K562 (cell line): Measurements from ENCODE around the gene EVC. TPM values are rescaled to one million over a fixed set of nuclear protein-coding genes. Genes with fewer than 3 reads are reported as not detected.

ENCODE experiments used
- ATAC-seq: fragments of 200-7000 bp; cut with Tn5 transposase; 3 replicates; pipeline ENCODE4 v1.9.1; 2020; ENCODE audit warnings: moderate library complexity
- BruUV-seq: library from RNA; stranded (reverse); fragments of 400-500 nt; replicated peaks from 2 replicates; lab custom pipeline; 2021; lab: Mats Ljungman, UMichigan
- CTCF ChIA-PET: fragments of 300-600 bp; formaldehyde crosslinking; extraction: SDS; loops from one replicate; lab custom pipeline; 2021; ENCODE audit warnings: low intra/inter-chr PET ratio; lab: Yijun Ruan, JAX
- POLR2A ChIA-PET: fragments of 300-600, 350-650 bp; sonication (Branson Sonifier 250); formaldehyde crosslinking; extraction: SDS; loops from one replicate; lab custom pipeline; 2021; ENCODE audit warnings: antibody characterized with exemption, inconsistent platforms; lab: Yijun Ruan, JAX
- DNase-seq, 4 experiments: peaks; one replicate each; pipeline versions ENCODE4 v3.0.0 to v3.0.0-alpha.2; 2011 to 2018; ENCODE audit warnings: low spot score in 3 of 4, mixed read lengths in 3 of 4; ENCODE audit errors: extremely low read depth in 1 of 4
- FAIRE-seq: peaks from 2 replicates; lab custom pipeline; 2011; peaks lifted over from hg19 to GRCh38; lab: Jason Lieb, UNC
- H2AFZ ChIP-seq: 2 replicates; pipeline ENCODE4 v1.6.0; 2011; ENCODE audit warnings: low read depth, low read length, control low read depth, inconsistent platforms
- H3K27ac ChIP-seq: fragments of 200-600 bp; 3 replicates; pipeline ENCODE4 v1.8.0; 2011; ENCODE audit warnings: low read depth, mild to moderate bottlenecking, control low read depth, inconsistent platforms, low read length, moderate library complexity, mixed read lengths; ENCODE audit errors: extremely low read depth
- H3K27me3 ChIP-seq, 2 experiments: fragments of 300-600 bp in 1 of 2; 2 replicates in 1 of 2; 3 replicates in 1 of 2; pipeline versions ENCODE4 v1.6.0 to v1.8.0; 2011; ENCODE audit warnings: inconsistent platforms in 2 of 2, low read length in 2 of 2, mild to moderate bottlenecking in 1 of 2, mixed read lengths in 1 of 2, moderate library complexity in 1 of 2; ENCODE audit not compliant: control insufficient read depth in 2 of 2, insufficient read depth in 2 of 2
- H3K36me3 ChIP-seq: fragments of 300-600 bp; 3 replicates; pipeline ENCODE4 v1.8.0; 2011; ENCODE audit warnings: mild to moderate bottlenecking, low read length, inconsistent platforms; ENCODE audit not compliant: control insufficient read depth, insufficient read depth
- H3K4me1 ChIP-seq, 2 experiments: fragments of 200-600 bp in 1 of 2; replicated peaks in 1 of 2; 2 replicates in 1 of 2; 3 replicates in 1 of 2; pipeline versions ENCODE4 v1.5.1 to v1.8.0; 2011; ENCODE audit warnings: inconsistent platforms in 2 of 2, low read length in 2 of 2, mild to moderate bottlenecking in 1 of 2, mixed read lengths in 1 of 2, moderate library complexity in 1 of 2; ENCODE audit not compliant: control insufficient read depth in 2 of 2, insufficient read depth in 2 of 2
- H3K4me2 ChIP-seq: 2 replicates; pipeline ENCODE4 v1.6.1; 2011; ENCODE audit warnings: low read length, control low read depth, inconsistent platforms, mixed read lengths; ENCODE audit not compliant: insufficient read depth
- H3K4me3 ChIP-seq: fragments of 200-600 bp; sonication (generic), shearing (Covaris generic); 2 replicates; pipeline ENCODE4 v1.5.1; 2016; ENCODE audit warnings: control low read depth, inconsistent platforms
- H3K79me2 ChIP-seq: fragments of 200-600 bp; 3 replicates; pipeline ENCODE4 v1.8.0; 2011; ENCODE audit warnings: low read length, inconsistent platforms; ENCODE audit not compliant: control insufficient read depth, insufficient read depth
- H3K9ac ChIP-seq, 2 experiments: 2 replicates each; pipeline versions ENCODE4 v1.6.0 to v1.6.1; 2011; ENCODE audit warnings: low read depth in 2 of 2, low read length in 2 of 2, control low read depth in 1 of 2, inconsistent platforms in 1 of 2, mild to moderate bottlenecking in 1 of 2, mixed read lengths in 1 of 2; ENCODE audit not compliant: insufficient read depth in 1 of 2
- H3K9me1 ChIP-seq: one replicate; pipeline ENCODE4 v1.6.0; 2011; ENCODE audit warnings: inconsistent platforms, mild to moderate bottlenecking, low read length, moderate library complexity; ENCODE audit not compliant: control insufficient read depth, insufficient read depth
- H3K9me3 ChIP-seq: replicated peaks from 2 replicates; pipeline ENCODE4 v1.5.1; 2011; ENCODE audit warnings: low read depth, low read length, inconsistent platforms; ENCODE audit not compliant: control insufficient read depth, insufficient read depth
- H4K20me1 ChIP-seq: replicated peaks from 2 replicates; pipeline ENCODE4 v1.6.1; 2011; ENCODE audit warnings: low read length, inconsistent platforms, mixed read lengths; ENCODE audit not compliant: control insufficient read depth, insufficient read depth
- BCOR ChIP-seq: fragments of 450-650 bp; IDR thresholded peaks from 2 replicates; pipeline ENCODE4 v1.6.1; 2016
- BMI1 ChIP-seq: fragments of 150-350 bp; IDR thresholded peaks from 2 replicates; pipeline ENCODE4 v1.6.1; 2014; ENCODE audit warnings: low read length
- BRD9 ChIP-seq: fragments of 450-650 bp; IDR thresholded peaks from 2 replicates; pipeline ENCODE4 v1.6.1; 2018; ENCODE audit warnings: low read depth; ENCODE audit not compliant: partially characterized antibody
- HLTF ChIP-seq: fragments of 450-650 bp; IDR thresholded peaks from 2 replicates; pipeline ENCODE4 v1.6.1; 2016
- MAFK ChIP-seq: IDR thresholded peaks from 2 replicates; pipeline ENCODE4 v1.6.1; 2011; ENCODE audit warnings: low read length, improper control_type of control experiment
- POLR2AphosphoS2 ChIP-seq: IDR thresholded peaks from 2 replicates; pipeline ENCODE4 v1.6.1; 2012; ENCODE audit warnings: low read length, improper control_type of control experiment
- SUPT5H ChIP-seq: fragments of 450-650 bp; IDR thresholded peaks from 2 replicates; pipeline ENCODE4 v1.6.1; 2016
- ZC3H8 ChIP-seq: fragments of 450-650 bp; IDR thresholded peaks from 2 replicates; pipeline ENCODE4 v1.6.1; 2017
- ZNF212 ChIP-seq: fragments of 450-650 bp; formaldehyde crosslinking; IDR thresholded peaks from 2 replicates; pipeline ENCODE4 v1.4.0; 2020; ENCODE audit warnings: mild to moderate bottlenecking
- ZNF3 ChIP-seq: fragments of 250-450 bp; sonication (Bioruptor Pico); IDR thresholded peaks from 2 replicates; pipeline ENCODE4 v1.5.0; 2021; ENCODE audit warnings: mild to moderate bottlenecking, moderate library complexity
- WGBS: fragments of 100-300 bp; shearing (Covaris generic); methylation state at CpG from one replicate; pipeline ENCODE4 v1.1.6; 2016; ENCODE audit warnings: low coverage, mixed read lengths; ENCODE audit not compliant: insufficient coverage; ENCODE audit errors: missing lambda C conversion rate; 5-methylcytosine and 5-hydroxymethylcytosine counted together
- in situ Hi-C: fragments of 300-500 bp; cut with MboI; formaldehyde crosslinking; loops from 4 replicates; pipeline ENCODE4 v1.15.0; 2018; ENCODE audit warnings: inconsistent platforms, mixed read lengths
- intact Hi-C: fragments of 100-400 bp; cut with micrococcal nuclease; formaldehyde crosslinking; loops from 2 replicates; pipeline ENCODE4 v1.14.2; 2022
- polyA plus RNA-seq, 8 experiments: library from polyadenylated mRNA; depleted of rRNA in 4 of 8; stranded (reverse) in 5 of 8; unstranded in 3 of 8; fragments of >200 nt; fragmentation: Nextera tagmentation in 2 of 8; fragmentation: Illumina TruSeq in 1 of 8; extraction: Ambion mirVana in 2 of 8; extraction: Trizol in 1 of 8; gene quantifications; 2 replicates each; pipeline versions ENCODE4 v1.2.1 to v1.2.3, GENCODE V29; 2011 to 2014; ENCODE audit warnings: inconsistent platforms in 1 of 8, missing spikeins in 1 of 8
- total RNA-seq, 7 experiments: library from RNA; depleted of rRNA in 6 of 7; stranded (reverse); fragments of >200 nt in 6 of 7; fragmentation: Illumina TruSeq in 2 of 7; extraction: Trizol in 2 of 7; gene quantifications; 2 replicates each; pipeline versions ENCODE4 v1.2.1 to v1.2.3, GENCODE V29; 2011 to 2021; ENCODE audit warnings: low replicate concordance in 1 of 7
- TF ChIP-seq, protein P1 (sequence below), 2 experiments: fragments of 450-650 bp in 1 of 2; IDR thresholded peaks; 2 replicates each; pipeline ENCODE4 v1.6.1; 2011 to 2017; ENCODE audit warnings: low read depth in 2 of 2, antibody characterized with exemption in 1 of 2, borderline replicate concordance in 1 of 2, low read length in 1 of 2, mild to moderate bottlenecking in 1 of 2, mixed read lengths in 1 of 2; ENCODE audit not compliant: control insufficient read depth in 1 of 2
- TF ChIP-seq, protein P2 (sequence below): fragments of 450-650 bp; formaldehyde crosslinking; IDR thresholded peaks from 2 replicates; pipeline ENCODE4 v1.4.0; 2020; ENCODE audit warnings: mild to moderate bottlenecking, moderate library complexity
- TF ChIP-seq, protein P3 (sequence below): sonication (generic); formaldehyde crosslinking; IDR thresholded peaks from 2 replicates; pipeline ENCODE4 v1.8.0; 2022; ENCODE audit warnings: mild to moderate bottlenecking, missing genetic modification reagents
- TF ChIP-seq, protein P4 (sequence below): fragments of 450-650 bp; formaldehyde crosslinking; IDR thresholded peaks from 2 replicates; pipeline ENCODE4 v1.4.0; 2022; ENCODE audit warnings: mild to moderate bottlenecking, moderate library complexity

The EVC gene
- total and polyA plus RNA-seq, 9 of the 15 experiments (the other 6 are each of a cell fraction or from before 2014, with no cell fraction given): 0.03 to 3.2 (median 1.1) TPM

DNA sequence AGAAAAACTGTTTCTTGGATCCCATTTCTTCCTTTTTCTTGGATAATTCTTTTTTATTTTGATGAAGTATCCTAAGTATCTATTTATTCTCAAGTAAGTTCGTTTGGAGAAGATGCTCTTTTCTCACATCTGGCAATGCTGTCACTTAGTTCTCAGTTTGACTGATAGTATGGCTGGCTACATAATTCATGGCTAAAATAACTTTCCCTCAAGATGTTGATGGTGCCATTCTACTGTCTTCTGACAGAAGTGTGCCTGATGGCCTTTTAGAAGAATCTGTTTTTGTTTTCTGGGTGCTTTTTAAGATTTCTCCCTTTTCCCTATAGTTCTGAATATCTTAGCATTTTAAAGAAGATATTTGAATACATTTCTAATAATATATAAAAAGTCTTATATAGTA is 44.3 kb upstream of the EVC start:
- H3K4me2 ChIP-seq: no peak overlapping the region
- no peaks in the 10 kb centered on the region for H4K20me1 ChIP-seq
- ATAC-seq: no peak
- intact Hi-C loops: no loop called here
- peak; percentile 6 for FAIRE-seq
- no peak overlapping the region for H3K9ac ChIP-seq
- WGBS: 0% methylated on average over 1 of the region's 1 CpG
- H3K27me3 ChIP-seq: no peaks in the 10 kb centered on the region
- no peak for DNase-seq
- 0 out of 2 replicates have a peak, but pooled peaks cover 2% of the 10 kb centered on the region for H3K9me3 ChIP-seq
- TF ChIP-seq, protein P1, sequence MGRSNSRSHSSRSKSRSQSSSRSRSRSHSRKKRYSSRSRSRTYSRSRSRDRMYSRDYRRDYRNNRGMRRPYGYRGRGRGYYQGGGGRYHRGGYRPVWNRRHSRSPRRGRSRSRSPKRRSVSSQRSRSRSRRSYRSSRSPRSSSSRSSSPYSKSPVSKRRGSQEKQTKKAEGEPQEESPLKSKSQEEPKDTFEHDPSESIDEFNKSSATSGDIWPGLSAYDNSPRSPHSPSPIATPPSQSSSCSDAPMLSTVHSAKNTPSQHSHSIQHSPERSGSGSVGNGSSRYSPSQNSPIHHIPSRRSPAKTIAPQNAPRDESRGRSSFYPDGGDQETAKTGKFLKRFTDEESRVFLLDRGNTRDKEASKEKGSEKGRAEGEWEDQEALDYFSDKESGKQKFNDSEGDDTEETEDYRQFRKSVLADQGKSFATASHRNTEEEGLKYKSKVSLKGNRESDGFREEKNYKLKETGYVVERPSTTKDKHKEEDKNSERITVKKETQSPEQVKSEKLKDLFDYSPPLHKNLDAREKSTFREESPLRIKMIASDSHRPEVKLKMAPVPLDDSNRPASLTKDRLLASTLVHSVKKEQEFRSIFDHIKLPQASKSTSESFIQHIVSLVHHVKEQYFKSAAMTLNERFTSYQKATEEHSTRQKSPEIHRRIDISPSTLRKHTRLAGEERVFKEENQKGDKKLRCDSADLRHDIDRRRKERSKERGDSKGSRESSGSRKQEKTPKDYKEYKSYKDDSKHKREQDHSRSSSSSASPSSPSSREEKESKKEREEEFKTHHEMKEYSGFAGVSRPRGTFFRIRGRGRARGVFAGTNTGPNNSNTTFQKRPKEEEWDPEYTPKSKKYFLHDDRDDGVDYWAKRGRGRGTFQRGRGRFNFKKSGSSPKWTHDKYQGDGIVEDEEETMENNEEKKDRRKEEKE (IDR thresholded peaks at IDR 0.05; ENCODE audit: borderline replicate concordance in 1 of 2, control insufficient read depth in 1 of 2, low read depth in 2 of 2, low read length in 1 of 2): no peak
- TF ChIP-seq ZNF212 (CRISPR knock-in tag) (no peak), SUPT5H (no peak), MAFK (no peak), POLR2AphosphoS2 (no peak), ZC3H8 (no peak), BMI1 (no peak), BRD9 (no peak), HLTF (no peak), ZNF3 (CRISPR knock-in tag) (no peak), BCOR (no peak)
- TF ChIP-seq, protein P2, sequence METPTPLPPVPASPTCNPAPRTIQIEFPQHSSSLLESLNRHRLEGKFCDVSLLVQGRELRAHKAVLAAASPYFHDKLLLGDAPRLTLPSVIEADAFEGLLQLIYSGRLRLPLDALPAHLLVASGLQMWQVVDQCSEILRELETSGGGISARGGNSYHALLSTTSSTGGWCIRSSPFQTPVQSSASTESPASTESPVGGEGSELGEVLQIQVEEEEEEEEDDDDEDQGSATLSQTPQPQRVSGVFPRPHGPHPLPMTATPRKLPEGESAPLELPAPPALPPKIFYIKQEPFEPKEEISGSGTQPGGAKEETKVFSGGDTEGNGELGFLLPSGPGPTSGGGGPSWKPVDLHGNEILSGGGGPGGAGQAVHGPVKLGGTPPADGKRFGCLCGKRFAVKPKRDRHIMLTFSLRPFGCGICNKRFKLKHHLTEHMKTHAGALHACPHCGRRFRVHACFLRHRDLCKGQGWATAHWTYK (CRISPR knock-in tag): no peak
- TF ChIP-seq, protein P3, sequence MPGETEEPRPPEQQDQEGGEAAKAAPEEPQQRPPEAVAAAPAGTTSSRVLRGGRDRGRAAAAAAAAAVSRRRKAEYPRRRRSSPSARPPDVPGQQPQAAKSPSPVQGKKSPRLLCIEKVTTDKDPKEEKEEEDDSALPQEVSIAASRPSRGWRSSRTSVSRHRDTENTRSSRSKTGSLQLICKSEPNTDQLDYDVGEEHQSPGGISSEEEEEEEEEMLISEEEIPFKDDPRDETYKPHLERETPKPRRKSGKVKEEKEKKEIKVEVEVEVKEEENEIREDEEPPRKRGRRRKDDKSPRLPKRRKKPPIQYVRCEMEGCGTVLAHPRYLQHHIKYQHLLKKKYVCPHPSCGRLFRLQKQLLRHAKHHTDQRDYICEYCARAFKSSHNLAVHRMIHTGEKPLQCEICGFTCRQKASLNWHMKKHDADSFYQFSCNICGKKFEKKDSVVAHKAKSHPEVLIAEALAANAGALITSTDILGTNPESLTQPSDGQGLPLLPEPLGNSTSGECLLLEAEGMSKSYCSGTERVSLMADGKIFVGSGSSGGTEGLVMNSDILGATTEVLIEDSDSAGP (CRISPR knock-in tag): no peak
- TF ChIP-seq, protein P4, sequence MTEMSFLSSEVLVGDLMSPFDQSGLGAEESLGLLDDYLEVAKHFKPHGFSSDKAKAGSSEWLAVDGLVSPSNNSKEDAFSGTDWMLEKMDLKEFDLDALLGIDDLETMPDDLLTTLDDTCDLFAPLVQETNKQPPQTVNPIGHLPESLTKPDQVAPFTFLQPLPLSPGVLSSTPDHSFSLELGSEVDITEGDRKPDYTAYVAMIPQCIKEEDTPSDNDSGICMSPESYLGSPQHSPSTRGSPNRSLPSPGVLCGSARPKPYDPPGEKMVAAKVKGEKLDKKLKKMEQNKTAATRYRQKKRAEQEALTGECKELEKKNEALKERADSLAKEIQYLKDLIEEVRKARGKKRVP (CRISPR knock-in tag): no peak
- H3K27ac ChIP-seq: no peak overlapping the region
- no peaks in the 10 kb centered on the region for H3K79me2 ChIP-seq
- ChIA-PET CTCF (no interaction called here), POLR2A (interaction anchor here (0.9 to 1.0 kb wide), 2 partner anchors 16 to 743 kb away, joined by 3 to 4 read pairs; no protein-coding TSS in a partner anchor)
- no peak overlapping the region for H3K4me3 ChIP-seq
- in situ Hi-C loops: no loop called here
- H2AFZ ChIP-seq: no peak overlapping the region
- H3K9me1 ChIP-seq: no peaks in the 10 kb centered on the region
- no TSS peak for BruUV-seq
- H3K4me1 ChIP-seq: no peaks in the 10 kb centered on the region
- no peaks in the 10 kb centered on the region for H3K36me3 ChIP-seq
